Hippocampal formation (tissue), 2 donors: ENCODE measurements around the gene NAV2.
A peak's percentile ranks its signal among the peaks of the same experiment; 100 is the strongest.

Experiments
- DNase-seq, 2 donors: peaks; one replicate each; lab custom pipeline; 2025; lab: John Stamatoyannopoulos, UW

The NAV2 gene

DNA sequence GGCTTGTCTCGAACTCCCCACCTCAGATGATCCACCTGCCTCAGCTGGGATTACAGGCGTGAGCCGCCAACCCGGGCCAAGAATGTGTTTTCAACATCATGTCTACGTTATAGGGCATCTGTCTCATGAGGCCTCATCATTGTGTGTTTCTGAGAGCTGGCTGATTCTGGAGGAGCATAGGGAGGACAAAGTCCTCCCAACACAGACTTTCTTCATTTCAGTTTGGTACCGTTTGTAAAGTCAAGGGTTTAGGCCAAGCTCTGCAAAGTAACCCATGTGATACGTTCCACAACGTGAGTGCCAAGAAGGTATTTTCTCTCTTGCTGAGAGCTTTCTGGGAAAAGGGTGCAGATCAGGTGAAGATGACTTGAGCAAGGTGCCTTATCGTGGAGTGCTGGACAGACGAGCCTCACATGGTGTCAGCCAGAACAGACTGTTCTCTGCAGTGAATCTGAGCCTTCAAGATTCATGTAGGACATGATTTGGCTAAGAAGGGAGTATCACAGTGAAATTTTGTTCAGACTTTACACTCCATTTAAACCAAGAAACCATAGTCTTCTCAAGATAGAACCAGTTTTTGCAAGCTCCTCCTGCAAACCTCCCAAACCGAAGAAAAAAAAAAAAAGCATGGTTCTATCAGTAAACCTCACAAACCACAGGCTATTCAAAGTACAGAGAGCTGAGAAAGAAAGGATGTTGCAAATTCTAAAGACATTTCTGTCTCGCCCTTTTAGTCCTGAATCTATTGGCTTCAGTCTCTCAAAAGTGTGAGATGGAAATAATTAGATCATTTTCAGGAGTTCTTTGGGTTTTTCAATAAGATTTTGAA lies 376.0 kb downstream of the NAV2 start:
- no peak for DNase-seq

DNA sequence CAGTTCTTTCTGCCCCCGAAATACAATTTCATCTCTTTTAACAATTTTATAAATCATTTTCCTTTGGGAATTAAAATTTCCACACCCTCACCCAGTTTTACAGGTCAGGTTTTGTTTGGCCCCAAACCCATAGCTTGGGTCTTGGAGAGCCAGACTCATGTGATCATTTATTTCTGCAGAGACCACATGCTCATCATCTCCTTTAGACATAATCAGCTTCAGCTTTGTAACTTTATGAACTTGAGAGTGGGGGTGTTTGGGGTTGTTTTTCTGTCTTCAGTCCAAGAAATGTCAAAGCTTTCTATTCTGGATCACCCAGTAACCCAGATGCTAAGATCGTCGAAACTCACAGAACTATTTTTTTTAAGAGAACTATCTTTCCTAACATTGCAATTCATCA lies 376.7 kb downstream of the NAV2 start:
- DNase-seq, result no peak

DNA sequence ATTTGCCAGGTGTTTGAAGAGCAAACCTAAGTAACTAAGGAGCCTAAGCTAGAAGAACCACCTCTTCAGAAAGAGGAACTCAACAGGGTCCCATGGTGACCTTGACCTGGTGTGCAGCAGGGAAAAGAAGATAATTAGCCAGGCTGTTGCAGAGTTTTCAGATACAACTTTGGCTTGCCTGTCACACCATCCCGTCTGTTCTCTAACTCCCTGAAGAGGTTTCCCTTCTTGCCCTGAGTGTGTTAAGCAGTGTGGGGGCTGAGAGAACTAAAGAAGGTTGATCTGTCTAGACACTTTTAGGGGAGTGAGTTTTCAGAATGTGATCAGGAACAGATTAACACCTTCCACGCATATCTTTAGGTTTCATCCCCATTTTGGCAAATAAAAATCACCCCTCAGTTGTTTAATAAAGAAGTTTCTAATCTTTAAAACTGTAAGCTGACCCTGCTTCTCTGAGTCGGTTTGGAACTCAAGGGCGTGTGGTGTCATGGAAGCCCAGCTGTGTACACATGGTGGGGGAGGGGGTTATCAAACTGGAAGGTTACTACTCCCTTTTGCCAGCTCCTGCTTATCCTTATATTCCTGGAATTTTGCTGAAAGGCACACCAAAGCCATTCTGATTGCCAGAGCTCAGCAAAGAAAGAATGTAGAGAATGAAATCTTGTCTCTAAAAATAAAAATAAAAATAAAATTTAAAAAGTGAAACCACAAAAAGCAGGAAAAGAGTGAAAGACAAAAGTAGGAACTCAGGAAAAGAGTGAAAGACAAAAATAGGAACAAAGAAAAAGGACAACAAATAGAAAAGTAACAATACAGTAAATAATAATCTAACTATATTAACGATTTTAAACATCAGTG lies 377.4 kb downstream of the NAV2 start:
- no peak for DNase-seq

DNA sequence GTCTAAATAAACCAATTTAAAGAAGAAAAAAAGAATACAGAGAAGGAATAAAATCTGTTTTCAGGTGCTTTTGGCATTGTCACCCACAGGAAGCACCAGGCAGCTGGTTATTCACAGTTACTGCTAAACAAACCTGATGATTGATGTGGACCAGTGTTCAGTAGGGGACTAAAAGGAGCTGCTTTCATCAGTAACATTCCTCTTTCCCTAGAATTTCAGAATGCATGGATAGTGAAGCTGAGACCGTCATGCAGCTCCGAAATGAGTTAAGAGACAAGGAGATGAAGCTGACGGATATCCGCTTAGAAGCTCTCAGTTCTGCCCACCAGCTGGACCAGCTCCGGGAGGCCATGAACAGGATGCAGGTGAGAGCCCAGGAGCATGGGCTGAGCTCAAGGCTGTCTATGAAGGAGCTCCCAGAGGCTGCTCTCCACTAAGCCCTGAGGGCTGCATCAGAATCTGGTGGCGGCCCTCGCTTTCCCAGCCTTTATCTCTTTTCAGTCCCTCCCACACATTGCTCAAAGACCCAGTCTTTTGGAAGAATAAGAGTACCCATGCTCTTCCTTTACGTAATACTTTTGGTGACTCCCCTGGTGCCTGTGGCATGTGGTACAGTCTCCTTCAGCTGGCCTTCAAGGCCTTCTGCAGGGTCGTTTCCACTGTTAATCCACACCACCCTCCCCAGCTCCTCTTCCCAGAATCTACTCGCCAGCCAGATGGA lies 378.2 kb downstream of the NAV2 start:
- no peak for DNase-seq

DNA sequence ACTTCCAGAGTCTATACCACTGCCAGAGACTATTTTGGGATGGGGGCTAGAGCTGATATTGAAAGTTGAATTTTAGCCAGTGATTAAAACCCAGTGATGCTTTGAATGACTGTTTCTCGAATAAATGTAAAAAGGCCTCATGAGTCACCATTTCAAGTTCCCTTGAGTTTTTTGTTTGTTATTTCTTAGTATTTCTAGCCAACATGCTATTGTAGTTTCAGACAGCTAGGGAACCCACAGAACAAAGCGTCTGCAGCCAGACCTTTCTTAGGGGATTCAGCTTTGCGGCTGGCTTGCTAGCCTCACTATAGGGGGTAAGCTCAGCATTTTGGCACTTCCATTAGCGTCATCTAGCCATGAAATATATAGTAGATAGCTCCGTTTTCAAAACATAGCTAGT lies 381.1 kb downstream of the NAV2 start:
- no peak for DNase-seq

DNA sequence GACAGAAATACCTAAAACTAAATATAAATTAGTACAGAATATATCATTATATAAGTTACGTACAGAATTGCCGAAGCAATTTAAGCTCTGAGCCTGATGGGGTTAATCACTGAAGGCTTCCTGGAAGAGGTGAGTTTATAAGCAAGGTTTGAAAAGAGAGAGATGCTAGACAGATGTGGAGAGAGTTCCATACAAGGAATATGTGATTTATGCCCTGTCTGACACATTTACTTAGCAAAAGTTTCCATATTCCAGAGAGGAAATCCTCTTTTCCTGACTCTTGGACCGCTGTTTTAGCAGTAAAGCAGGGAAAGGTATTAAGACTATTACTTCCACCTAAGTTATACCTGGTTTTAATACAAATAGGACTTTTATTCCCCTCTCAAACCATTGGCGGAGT lies 382.6 kb downstream of the NAV2 start:
- DNase-seq, result no peak

DNA sequence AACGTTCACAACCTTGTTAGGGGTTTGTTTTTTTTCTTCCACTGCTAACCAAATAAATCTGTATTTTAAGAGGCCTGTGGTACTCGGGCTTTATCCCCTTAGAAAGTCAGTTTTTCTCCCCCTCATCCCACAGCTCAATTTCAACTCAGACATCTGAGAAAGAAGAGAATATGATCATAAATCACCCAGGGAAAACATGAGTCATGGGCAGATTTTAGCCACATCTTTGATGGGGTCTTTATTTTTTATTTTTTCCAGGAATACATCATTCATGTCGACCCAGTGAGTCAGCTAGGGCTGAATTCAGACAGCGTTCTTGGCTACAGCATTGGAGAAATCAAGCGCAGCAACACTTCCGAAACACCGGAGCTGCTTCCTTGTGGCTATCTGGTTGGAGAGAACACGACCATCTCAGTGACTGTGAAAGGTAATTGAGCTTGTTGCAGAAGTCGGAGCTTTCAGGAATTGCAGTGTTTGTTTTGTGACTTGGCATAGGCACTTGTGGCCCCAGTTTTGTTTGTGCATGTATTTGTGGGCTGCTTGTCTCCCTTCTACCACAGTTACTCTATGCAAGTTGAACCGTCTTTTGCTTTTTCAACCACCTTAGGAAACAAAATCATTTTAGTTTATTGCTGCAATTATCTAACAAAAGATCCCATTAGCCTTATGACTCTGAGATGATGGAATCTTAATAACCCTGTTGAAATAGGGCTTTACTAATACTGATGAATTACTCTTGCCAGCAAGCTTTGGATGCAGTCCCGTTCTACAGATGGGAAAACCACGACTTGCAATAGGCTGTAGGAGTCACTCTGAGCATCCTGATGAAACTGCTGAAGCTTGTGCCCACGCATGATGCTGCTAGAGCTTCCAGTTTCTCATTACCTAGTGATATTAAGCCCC lies 384.9 kb downstream of the NAV2 start:
- peak in 1 of 2 donors; percentile 10 for DNase-seq

DNA sequence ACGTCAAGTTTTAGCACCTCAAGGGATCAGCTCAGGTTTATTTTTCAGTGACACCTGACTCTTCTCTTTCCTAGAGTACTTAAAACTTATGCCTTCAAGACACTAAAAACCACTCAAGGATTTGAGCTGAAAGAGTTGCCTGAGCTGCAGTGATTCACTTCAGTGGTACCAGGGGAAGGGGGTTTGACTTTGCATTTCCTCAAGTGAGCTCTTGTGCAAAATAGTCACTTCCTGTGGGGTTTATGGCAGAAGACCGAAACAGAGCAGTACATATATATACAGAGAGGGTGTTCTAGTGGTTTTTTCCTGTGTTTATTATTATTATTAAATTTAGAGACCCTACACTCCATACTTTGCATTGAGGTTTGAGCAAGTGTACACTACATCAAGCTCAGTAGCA lies 386.9 kb downstream of the NAV2 start:
- DNase-seq, result no peak

DNA sequence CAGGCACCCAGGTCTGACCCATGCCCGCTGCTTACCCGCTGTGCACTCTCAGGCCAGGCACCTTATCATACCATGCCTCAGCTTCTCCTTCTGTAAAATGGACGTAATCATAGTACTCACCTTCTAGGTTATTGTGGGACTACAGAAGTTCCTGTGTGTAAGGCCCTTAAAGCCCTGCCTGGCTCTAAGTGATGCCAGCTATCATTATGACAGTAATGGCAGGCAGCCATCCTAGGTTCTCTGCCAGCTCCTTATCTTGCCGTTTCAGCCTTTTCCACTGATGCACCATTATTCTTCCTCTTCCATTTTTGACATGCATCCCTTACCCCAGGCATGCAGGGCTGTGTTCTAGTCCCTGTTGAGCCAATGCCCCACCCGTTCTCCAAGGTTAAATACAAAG lies 389.8 kb downstream of the NAV2 start:
- no peak for DNase-seq

DNA sequence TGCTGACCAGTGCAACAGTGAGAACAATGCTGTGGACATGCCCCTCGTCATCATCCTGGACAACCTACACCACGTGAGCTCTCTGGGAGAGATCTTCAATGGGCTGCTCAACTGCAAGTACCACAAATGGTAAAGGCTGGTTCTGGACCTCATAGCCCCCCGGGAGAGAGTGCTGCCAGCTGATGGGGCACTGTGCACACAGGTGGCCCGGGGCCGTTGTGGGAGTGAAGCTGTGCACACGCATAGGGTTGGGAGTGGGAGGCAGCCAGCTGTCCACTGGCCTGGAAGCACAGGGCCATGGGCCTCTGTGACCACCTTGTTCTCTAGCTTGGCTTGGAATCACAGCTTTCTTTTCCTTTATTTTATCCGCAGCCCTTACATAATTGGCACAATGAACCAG lies 390.6 kb downstream of the NAV2 start:
- no peak for DNase-seq

DNA sequence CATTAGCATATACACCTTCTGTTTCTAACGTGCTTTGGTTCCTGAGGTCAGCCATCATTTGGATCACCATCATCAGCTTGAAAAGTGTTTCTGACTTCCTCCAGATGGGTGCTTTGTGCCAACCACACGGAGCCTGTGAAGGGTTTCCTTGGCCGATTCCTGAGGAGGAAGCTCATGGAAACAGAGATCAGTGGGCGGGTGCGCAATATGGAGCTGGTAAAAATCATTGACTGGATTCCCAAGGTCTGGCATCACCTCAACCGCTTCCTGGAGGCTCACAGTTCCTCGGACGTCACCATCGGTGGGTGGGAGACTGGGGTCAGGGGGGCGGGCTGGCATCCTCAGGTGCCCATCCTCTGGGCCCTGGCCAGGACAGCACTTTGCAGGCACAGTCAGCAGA lies 392.8 kb downstream of the NAV2 start:
- DNase-seq, result no peak

DNA sequence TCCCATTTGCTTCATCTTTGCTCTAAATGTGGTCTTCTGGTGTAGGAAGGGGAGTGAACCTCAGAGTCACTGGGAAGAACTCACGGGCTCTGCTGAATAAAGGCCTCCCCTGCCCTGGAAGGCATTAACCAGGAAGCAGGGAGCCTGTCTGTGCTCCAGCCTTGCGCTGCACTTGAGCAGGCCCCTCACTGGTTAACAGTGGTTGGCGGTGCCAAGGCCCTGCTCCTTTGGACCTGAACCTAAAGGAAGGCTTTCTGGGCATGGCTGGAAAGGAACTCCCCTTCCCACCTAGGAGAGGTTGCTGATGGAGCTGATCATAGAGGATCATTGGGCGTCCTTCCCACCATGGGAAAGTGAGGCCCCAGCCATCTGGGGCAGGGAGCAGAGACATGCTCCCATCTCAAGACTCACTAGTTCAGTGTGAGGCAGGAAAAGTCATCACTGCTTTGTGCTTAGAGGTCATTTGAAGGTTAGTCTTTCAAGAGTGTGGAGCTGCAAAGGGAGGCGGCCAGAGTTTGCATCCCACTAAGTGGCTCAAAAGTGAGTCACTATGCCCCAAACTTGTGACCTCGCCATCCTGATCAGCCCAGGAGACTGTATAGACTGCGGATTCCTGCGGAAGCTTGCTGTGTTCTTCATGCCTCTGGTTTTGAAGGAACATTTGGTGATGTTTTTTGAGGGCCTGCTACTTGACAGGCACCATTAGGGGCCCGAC lies 397.3 kb downstream of the NAV2 start:
- no peak for DNase-seq

DNA sequence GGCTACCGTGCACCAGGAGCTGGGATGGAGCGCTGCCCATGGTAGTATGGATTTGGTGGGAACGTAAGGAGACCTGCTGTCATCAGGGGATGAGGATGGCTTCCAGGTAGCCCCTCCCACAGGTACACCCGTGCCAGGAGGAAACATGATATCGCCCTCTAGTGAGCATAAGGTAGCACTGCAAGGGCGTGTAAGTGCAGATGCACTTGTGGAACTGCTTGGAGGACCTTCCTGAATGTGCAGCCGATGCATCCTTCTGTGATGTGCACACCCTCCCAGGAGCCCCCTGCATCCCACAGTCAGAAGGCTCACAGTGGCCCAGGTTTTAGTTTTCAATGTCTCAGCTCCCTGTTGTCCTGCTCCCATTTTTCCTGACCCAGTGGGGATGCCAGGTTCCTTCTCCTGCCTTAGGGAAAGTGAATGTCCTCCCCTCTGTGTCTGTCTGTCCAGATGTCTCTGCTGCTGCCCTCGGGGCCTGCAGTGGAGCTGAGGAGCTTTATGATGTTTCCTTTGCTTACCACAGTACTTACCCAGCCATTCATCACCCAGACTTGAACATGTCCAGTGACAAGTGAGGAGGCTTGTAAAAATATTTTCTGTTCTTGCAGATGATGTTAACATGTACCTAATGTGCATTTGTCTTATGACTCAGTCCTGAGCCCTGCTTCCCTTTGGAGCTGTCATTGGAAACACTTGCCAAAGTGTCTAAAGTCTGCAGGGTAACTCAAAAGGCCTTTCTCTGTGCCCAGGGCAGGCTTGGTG lies 398.5 kb downstream of the NAV2 start:
- no peak for DNase-seq

DNA sequence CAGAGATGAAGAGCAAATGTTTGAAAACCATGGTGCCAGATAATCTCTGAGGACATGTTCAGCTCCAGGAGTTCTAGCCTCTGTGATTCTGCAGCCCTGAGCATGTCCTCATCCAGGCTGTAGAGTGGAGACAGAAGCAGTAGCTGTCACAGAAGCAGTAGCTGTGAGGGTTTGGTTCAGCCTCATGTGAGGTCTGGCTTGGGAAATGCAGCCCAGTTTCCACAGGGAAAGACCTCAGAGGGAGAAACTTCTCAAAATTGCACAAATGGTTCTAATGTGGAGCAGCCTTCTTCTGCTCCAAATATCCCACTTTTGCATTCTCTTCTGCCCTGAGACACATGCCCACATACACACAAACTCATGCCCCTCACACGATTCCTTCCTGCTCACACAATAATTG lies 399.2 kb downstream of the NAV2 start:
- no peak for DNase-seq

DNA sequence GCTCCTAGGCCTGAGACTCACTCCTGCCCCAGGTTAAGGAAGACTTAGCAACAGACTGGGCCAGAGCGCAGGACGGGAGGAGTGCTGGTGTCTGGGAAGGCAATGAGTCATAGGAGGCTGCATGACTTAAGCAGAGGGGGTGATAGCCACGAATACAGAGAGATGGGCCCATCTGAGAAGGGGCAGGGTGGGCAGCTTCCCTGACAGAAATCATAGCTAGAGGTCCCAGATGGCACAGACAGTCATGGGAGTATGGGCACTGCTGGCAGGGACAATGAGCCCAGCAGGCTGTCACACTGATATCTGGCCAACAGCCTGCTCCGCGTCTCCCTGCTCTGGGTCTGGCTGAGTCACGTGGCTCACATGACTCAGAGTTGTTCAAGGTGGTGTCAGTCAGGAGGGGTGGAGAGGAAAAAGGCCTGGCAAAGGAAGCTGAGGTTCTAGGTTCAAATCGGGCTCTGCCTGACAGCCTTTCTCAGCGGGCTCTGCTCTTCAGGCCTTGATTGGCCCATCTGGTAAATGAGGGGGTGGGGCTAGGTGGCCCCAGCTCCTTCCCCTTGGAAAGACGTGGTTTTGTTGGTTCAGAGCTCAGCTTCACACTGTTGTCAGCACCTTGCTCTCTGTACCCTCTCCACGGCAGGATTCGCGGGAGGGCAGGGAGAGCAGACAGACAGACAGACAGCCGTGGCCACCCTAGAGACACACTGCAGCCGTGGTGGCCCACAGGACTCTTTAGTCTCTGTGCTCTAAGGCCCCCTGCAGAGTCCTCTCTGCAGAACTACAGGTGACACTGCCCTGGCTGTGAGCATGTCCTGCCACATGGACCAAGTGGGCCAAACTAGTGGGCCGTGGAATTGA lies 399.9 kb downstream of the NAV2 start:
- DNase-seq, result peak; percentile 42 to 56

DNA sequence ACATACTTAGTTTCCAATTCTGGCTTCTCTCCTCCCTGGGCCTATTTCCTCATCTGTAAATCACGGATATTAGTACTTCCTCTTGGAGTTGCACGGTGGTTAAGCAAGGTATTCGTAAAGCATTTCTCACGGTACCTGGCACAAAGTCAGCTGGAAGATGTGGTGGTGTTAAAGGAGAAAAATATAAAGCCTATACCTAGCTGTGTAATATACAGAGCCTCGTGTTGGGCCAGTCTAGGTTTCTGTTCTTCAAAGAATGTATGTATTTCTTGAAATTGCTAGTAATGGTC lies 400.5 kb downstream of the NAV2 start:
- DNase-seq, result no peak

DNA sequence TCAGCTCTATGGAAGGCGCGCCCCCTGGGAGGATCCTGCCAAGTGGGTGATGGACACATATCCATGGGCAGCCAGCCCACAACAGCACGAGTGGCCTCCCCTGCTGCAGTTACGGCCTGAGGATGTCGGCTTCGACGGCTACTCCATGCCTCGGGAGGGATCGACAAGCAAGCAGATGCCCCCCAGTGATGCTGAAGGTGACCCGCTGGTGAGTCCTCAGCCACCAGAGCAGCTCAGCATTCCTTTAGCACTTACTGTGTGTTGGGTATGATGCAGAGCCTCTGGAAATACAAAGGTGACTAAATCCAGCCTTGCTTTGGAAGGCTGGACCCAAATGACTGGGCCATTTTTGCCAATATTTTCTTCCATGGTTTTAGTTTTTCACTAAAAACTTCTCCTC lies 402.0 kb downstream of the NAV2 start:
- no peak for DNase-seq

DNA sequence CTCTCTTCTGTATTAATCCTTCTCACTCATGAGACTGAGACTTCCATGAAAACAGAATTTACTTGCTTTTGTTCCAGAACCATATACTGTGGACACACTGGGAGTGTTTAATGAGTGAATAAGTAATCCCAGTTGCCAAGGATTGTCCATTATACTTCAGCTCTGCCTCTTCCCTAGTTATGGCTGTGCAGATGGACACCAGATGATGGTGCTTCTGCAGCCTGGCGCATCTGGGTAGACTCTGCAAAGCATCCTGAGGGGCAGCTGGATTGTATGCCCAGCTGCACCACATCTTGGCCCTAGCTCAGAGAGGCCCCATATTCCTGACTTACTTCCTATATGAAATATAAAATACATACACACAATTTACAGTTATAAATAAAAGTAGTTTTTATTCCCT lies 404.2 kb downstream of the NAV2 start:
- DNase-seq, result no peak

DNA sequence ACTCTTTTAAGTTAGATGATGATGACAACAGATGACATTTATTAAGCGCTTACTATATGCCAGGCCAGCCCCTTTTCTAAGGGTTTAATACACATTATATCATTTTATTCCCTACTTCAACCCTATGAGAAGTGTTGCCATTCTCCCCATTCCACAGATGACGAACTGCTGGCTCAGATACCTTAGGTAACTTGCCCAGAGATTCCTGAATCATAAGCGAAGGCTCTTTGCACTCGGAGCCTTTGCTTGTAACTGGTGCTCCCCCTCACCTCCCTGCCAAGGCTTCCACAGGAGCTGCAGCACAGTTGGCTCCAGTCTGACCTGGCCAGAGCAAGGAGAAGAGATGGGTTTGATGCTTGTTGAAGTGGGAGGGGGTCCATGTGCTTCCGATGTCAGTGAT lies 404.7 kb downstream of the NAV2 start:
- DNase-seq, result no peak
